Fibroblast of lung (primary cell): ENCODE results near the gene MATK. TPM values are rescaled to one million over a fixed set of nuclear protein-coding genes. Genes with fewer than 3 reads are reported as not detected.

Source experiments
- DNase-seq, 2 donors: peaks; one replicate each; pipeline versions ENCODE4 v3.0.0 to v3.0.0-alpha.2; 2010; ENCODE audit warnings: low read depth in 2 of 2
- H2AFZ ChIP-seq: 2 replicates; pipeline ENCODE4 v1.5.1; 2012; ENCODE audit warnings: low read length, control low read depth, inconsistent platforms
- H3K27ac ChIP-seq: 2 replicates; pipeline ENCODE4 v1.5.1; 2011; ENCODE audit warnings: low read length, control low read depth; ENCODE audit not compliant: insufficient read depth
- H3K27me3 ChIP-seq: 2 replicates; pipeline ENCODE4 v1.5.1; 2011; ENCODE audit warnings: mild to moderate bottlenecking, low read length; ENCODE audit not compliant: control insufficient read depth, insufficient read depth
- H3K36me3 ChIP-seq: 2 replicates; pipeline ENCODE4 v1.5.1; 2011; ENCODE audit warnings: low read length; ENCODE audit not compliant: control insufficient read depth, insufficient read depth
- H3K4me1 ChIP-seq: 2 replicates; pipeline ENCODE4 v1.5.1; 2011; ENCODE audit warnings: low read length; ENCODE audit not compliant: control insufficient read depth, insufficient read depth; ENCODE audit errors: extremely low read depth
- H3K4me2 ChIP-seq: 2 replicates; pipeline ENCODE4 v1.5.1; 2011; ENCODE audit warnings: low read length, control low read depth; ENCODE audit not compliant: insufficient read depth; ENCODE audit errors: extremely low read depth
- H3K4me3 ChIP-seq, 4 experiments: fragments of 200-600 bp in 1 of 4; sonication (generic) in 1 of 4; replicated peaks in 1 of 4; 2 replicates each; pipeline ENCODE4 v1.5.1; 2011 to 2016; ENCODE audit warnings: low read length in 4 of 4, low read depth in 3 of 4, mild to moderate bottlenecking in 3 of 4, control low read depth in 2 of 4, inconsistent platforms in 1 of 4, mixed read lengths in 1 of 4; ENCODE audit not compliant: insufficient read depth in 1 of 4; ENCODE audit errors: control extremely low read depth in 1 of 4
- H3K79me2 ChIP-seq: 2 replicates; pipeline ENCODE4 v1.5.1; 2012; ENCODE audit warnings: mild to moderate bottlenecking, low read length, inconsistent platforms; ENCODE audit not compliant: control insufficient read depth, insufficient read depth
- H3K9ac ChIP-seq: 2 replicates; pipeline ENCODE4 v1.5.1; 2011; ENCODE audit warnings: mild to moderate bottlenecking, low read length, control low read depth; ENCODE audit not compliant: insufficient read depth
- H3K9me3 ChIP-seq: 2 replicates; pipeline ENCODE4 v1.5.1; 2012; ENCODE audit warnings: low read depth, low read length; ENCODE audit not compliant: control insufficient read depth, insufficient read depth
- H4K20me1 ChIP-seq: 2 replicates; pipeline ENCODE4 v1.5.1; 2011; ENCODE audit warnings: low read length; ENCODE audit not compliant: control insufficient read depth, insufficient read depth; ENCODE audit errors: extremely low read depth
- CTCF ChIP-seq, 2 donors: IDR thresholded peaks in 1 of 2; conservative IDR thresholded peaks in 1 of 2; 1 replicate in 1 of 2; 2 replicates in 1 of 2; pipeline ENCODE4 v1.5.1; 2011 to 2012; ENCODE audit warnings: low read length in 2 of 2, control low read depth in 1 of 2, inconsistent platforms in 1 of 2, low read depth in 1 of 2, mild to moderate bottlenecking in 1 of 2
- EZH2 ChIP-seq: IDR thresholded peaks from 2 replicates; pipeline ENCODE4 v1.5.1; 2012; ENCODE audit warnings: low read length, control low read depth, mild to moderate bottlenecking; ENCODE audit errors: missing control alignments
- polyA plus RNA-seq, 2 donors: library from polyadenylated mRNA; depleted of rRNA in 1 of 2; stranded (reverse) in 1 of 2; unstranded in 1 of 2; fragments of >200 nt; gene quantifications; 2 replicates each; pipeline ENCODE4 v1.2.1, GENCODE V29; 2011 to 2012; ENCODE audit warnings: missing spikeins in 1 of 2
- total RNA-seq: library from RNA; depleted of rRNA; stranded (reverse); fragments of >200 nt; gene quantifications from 2 replicates; pipeline ENCODE4 v1.2.1, GENCODE V29; 2014

The MATK gene
- total and polyA plus RNA-seq, 2 donors (not counting 1 experiment from before 2014, with no cell fraction given), result under 0.01 TPM; not detected in 1

GRCh38 chr19:3775374-3775711, 10.8 kb downstream of the MATK start:
- DNase-seq, result no peak
- H2AFZ ChIP-seq, result no peak overlapping the region
- no peaks in the 10 kb centered on the region for H3K9me3 ChIP-seq
- H3K27ac ChIP-seq, result no peak overlapping the region
- H3K4me1 ChIP-seq, result no peaks in the 10 kb centered on the region
- H3K36me3 ChIP-seq, result no peaks in the 10 kb centered on the region
- no peak overlapping the region for H3K9ac ChIP-seq
- TF ChIP-seq CTCF (conservative IDR thresholded peaks at IDR 0.05 in 1 of 2, IDR thresholded peaks at IDR 0.05 in 1 of 2; ENCODE audit: low read depth in 1 of 2, low read length in 2 of 2) (no peak), EZH2 (no peak)
- H3K4me3 ChIP-seq, result no peak overlapping the region
- H3K79me2 ChIP-seq, result no peaks in the 10 kb centered on the region
- H3K27me3 ChIP-seq, result no peaks in the 10 kb centered on the region
- H4K20me1 ChIP-seq, result no peaks in the 10 kb centered on the region
- no peak overlapping the region for H3K4me2 ChIP-seq

- no peak overlapping the region for H2AFZ ChIP-seq
- DNase-seq, result no peak
- H3K36me3 ChIP-seq, result no peaks in the 10 kb centered on the region
- no peaks in the 10 kb centered on the region for H3K79me2 ChIP-seq
- no peaks in the 10 kb centered on the region for H3K4me1 ChIP-seq
- H3K27ac ChIP-seq, result no peak overlapping the region
- no peaks in the 10 kb centered on the region for H4K20me1 ChIP-seq
- no peaks in the 10 kb centered on the region for H3K9me3 ChIP-seq
- no peaks in the 10 kb centered on the region for H3K27me3 ChIP-seq
- H3K4me3 ChIP-seq, result no peak overlapping the region
- no peak overlapping the region for H3K4me2 ChIP-seq
- TF ChIP-seq EZH2, result no peak
- no peak for TF ChIP-seq CTCF (conservative IDR thresholded peaks at IDR 0.05 in 1 of 2, IDR thresholded peaks at IDR 0.05 in 1 of 2; ENCODE audit: low read depth in 1 of 2, low read length in 2 of 2)
- no peak overlapping the region for H3K9ac ChIP-seq
Observed at GRCh38 chr19:3774621-3775373, 11.4 kb downstream of the MATK start.

GRCh38 chr19:3773814-3774515, 12.2 kb downstream of the MATK start:
- no peak overlapping the region for H3K27ac ChIP-seq
- no peaks in the 10 kb centered on the region for H3K79me2 ChIP-seq
- H3K4me3 ChIP-seq, result no peak overlapping the region
- H3K9me3 ChIP-seq, result no peaks in the 10 kb centered on the region
- no peak overlapping the region for H2AFZ ChIP-seq
- no peaks in the 10 kb centered on the region for H3K27me3 ChIP-seq
- no peak for DNase-seq
- no peaks in the 10 kb centered on the region for H4K20me1 ChIP-seq
- no peak overlapping the region for H3K9ac ChIP-seq
- H3K4me2 ChIP-seq, result no peak overlapping the region
- no peaks in the 10 kb centered on the region for H3K36me3 ChIP-seq
- no peaks in the 10 kb centered on the region for H3K4me1 ChIP-seq
- TF ChIP-seq CTCF (conservative IDR thresholded peaks at IDR 0.05 in 1 of 2, IDR thresholded peaks at IDR 0.05 in 1 of 2; ENCODE audit: low read depth in 1 of 2, low read length in 2 of 2) (no peak), EZH2 (no peak)
